Naive thymus-derived CD8-positive, alpha-beta T cell (primary cell): Measurements from ENCODE around the gene RNF217. TPM values are rescaled to one million over a fixed set of nuclear protein-coding genes. Genes with fewer than 3 reads are reported as not detected.
"Not testable (repeated sequence)": the region's sequence is repeated elsewhere in the genome, so short reads cannot be mapped to it uniquely, and the experiment has no call there.

Source experiments
- ATAC-seq, 2 donors: fragments of 150-1000 bp; cut with Tn5 transposase in 1 of 2; sonication (Bioruptor Pico), chemical (Tn5 transposase) in 1 of 2; 1 replicate in 1 of 2; 2 replicates in 1 of 2; pipeline ENCODE4 v1.10.0; 2021; ENCODE audit warnings: mild to moderate bottlenecking in 2 of 2, moderate library complexity in 2 of 2
- POLR2A ChIA-PET: fragments of 350-600 bp; sonication (Branson Sonifier 250); formaldehyde crosslinking; loops from one replicate; lab custom pipeline; 2021; ENCODE audit warnings: antibody characterized with exemption; lab: Charles Lee
- DNase-seq, 10 donors: peaks; one replicate each; pipeline versions ENCODE4 v3.0.0 to v3.0.0-alpha.2; 2020 to 2022
- H3K27ac Mint-ChIP-seq, 10 donors: one replicate each; pipeline ENCODE4 v1.8.0; 2020 to 2022; ENCODE audit warnings: mild to moderate bottlenecking in 10 of 10, mixed read lengths in 10 of 10, moderate library complexity in 4 of 10, inconsistent platforms in 1 of 10
- H3K27me3 Mint-ChIP-seq, 5 donors: one replicate each; pipeline ENCODE4 v1.8.0; 2021 to 2022; ENCODE audit warnings: mixed read lengths in 5 of 5
- H3K36me3 Mint-ChIP-seq, 3 donors: one replicate each; pipeline ENCODE4 v1.8.0; 2020 to 2022; ENCODE audit warnings: mixed read lengths in 3 of 3, mild to moderate bottlenecking in 2 of 3, inconsistent platforms in 1 of 3
- H3K4me1 Mint-ChIP-seq, 4 donors: one replicate each; pipeline ENCODE4 v1.8.0; 2021 to 2022; ENCODE audit warnings: mixed read lengths in 4 of 4
- H3K4me3 Mint-ChIP-seq, 10 donors: one replicate each; pipeline ENCODE4 v1.8.0; 2020 to 2022; ENCODE audit warnings: mild to moderate bottlenecking in 10 of 10, mixed read lengths in 10 of 10, moderate library complexity in 6 of 10, inconsistent platforms in 1 of 10
- H3K9me3 Mint-ChIP-seq, 9 donors: one replicate each; pipeline ENCODE4 v1.8.0; 2020 to 2022; ENCODE audit warnings: mixed read lengths in 9 of 9, mild to moderate bottlenecking in 3 of 9, inconsistent platforms in 1 of 9, moderate library complexity in 1 of 9
- polyA plus RNA-seq, 3 donors: library from polyadenylated mRNA; unstranded; fragments of 300-500 nt; fragmentation: Illumina TruSeq; gene quantifications; one replicate each; pipeline ENCODE4 v1.2.3, GENCODE V29; 2021
- total RNA-seq, 8 experiments: library from RNA in 2 of 8; stranded (reverse) in 2 of 8; gene quantifications; one replicate each; pipeline ENCODE4 v1.2.3 and lab custom pipeline; 2021 to 2026

The RNF217 gene
- total and polyA plus RNA-seq, 5 experiments from 2014 or later = 0.05 TPM; not detected in 4

DNA sequence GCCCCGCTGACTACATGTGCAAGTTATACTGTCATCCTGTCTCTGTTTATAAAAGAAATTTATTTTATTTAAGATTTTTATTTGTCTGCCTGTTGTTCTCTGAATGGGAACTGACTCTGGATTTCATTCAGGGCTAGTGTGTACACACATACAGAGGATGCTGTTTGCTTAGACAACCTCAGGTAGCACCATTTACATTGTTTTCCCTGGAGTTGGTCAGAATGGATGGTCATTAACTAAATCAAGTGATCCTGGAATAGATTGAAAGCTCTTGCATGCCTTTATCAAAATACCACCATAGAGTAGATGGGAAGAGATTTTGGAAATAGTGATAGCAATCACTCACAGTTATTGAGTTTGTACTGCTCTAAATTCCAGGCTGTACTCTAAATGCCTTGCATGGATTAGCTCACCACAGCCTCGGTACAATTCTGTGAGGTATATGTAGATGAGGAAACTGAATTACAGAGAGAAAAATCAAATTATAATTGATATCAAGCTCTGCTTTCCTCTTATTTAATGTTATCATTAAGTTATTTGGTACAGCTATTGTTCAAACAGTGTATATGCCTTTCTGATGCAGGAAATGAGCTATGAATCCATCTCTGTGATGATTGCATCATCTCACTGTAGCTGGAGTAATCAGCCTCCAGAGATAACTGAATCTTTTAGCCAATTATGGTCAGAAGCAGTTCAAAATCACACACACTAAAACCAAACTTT is 51.9 kb downstream of the RNF217 start:
- Mint-ChIP-seq H3K27me3 (peaks cover 0 to 11% (median 2%) of the 10 kb centered on the region in 5 donors), H3K4me3 (no peak overlapping the region), H3K9me3 (no peaks in the 10 kb centered on the region), H3K36me3 (no peaks in the 10 kb centered on the region), H3K27ac (no peak overlapping the region), H3K4me1 (no peaks in the 10 kb centered on the region)
- DNase-seq (no peak), ATAC-seq (no peak)
- POLR2A ChIA-PET = no interaction called here

- Mint-ChIP-seq H3K27ac (no peak overlapping the region), H3K4me3 (no peak overlapping the region), H3K4me1 (no peaks in the 10 kb centered on the region), H3K9me3 (no peaks in the 10 kb centered on the region), H3K36me3 (no peaks in the 10 kb centered on the region), H3K27me3 (peaks cover 0 to 8% (median 2%) of the 10 kb centered on the region in 5 donors)
- DNase-seq = no peak
- POLR2A ChIA-PET = no interaction called here
- ATAC-seq = no peak
Measured at GRCh38 chr6:125014661-125014957, 52.4 kb downstream of the RNF217 start.

DNA sequence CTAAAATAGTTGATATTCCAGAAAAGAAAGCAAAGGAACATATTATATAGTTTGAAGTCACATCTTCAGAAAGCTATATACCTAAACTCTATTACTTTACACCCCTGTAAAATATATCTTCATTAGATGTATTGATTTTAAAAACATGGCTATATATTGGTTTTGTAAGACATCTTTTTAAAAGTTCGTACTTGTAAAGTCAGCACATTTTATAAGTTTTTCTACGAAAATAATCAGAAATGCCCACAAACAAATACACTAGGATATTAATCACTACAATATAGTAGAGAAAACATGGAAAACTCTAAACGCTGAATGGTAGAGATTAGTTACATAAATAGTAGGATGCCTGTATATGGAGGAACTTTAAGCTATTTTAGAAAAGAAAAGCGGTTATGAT is 52.9 kb downstream of the RNF217 start:
- POLR2A ChIA-PET = no interaction called here
- H3K4me1 Mint-ChIP-seq = no peaks in the 10 kb centered on the region
- H3K36me3 Mint-ChIP-seq = no peaks in the 10 kb centered on the region
- H3K9me3 Mint-ChIP-seq = no peaks in the 10 kb centered on the region
- no peak overlapping the region for H3K27ac Mint-ChIP-seq
- no peak overlapping the region for H3K4me3 Mint-ChIP-seq
- no peak for DNase-seq
- peaks cover 0 to 4% (median 2%) of the 10 kb centered on the region in 5 donors for H3K27me3 Mint-ChIP-seq
- ATAC-seq = no peak

DNA sequence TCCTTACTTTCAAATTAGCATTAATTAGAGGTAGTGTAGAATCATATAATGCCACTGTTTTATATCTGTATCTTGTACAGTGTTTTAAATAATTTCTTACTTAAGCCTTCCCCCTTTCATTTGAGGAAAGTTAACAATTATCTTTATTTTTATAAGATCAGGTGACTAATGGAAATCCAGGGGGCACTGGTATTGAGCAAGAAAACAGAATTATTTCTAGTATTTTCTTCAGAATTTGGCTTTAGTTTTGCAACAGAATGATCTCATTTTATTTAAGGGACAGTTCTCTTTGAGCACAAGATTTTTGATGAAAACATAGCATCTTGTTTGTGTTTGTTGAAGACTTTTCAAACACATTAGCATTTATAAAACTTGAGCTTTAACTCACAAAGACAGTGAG is 55.9 kb downstream of the RNF217 start:
- POLR2A ChIA-PET = no interaction called here
- Mint-ChIP-seq H3K4me1 (no peaks in the 10 kb centered on the region), H3K27me3 (peaks cover 0 to 4% (median 2%) of the 10 kb centered on the region in 5 donors), H3K27ac (no peak overlapping the region), H3K4me3 (no peak overlapping the region), H3K36me3 (no peaks in the 10 kb centered on the region), H3K9me3 (no peaks in the 10 kb centered on the region)
- ATAC-seq (no peak), DNase-seq (no peak)

DNA sequence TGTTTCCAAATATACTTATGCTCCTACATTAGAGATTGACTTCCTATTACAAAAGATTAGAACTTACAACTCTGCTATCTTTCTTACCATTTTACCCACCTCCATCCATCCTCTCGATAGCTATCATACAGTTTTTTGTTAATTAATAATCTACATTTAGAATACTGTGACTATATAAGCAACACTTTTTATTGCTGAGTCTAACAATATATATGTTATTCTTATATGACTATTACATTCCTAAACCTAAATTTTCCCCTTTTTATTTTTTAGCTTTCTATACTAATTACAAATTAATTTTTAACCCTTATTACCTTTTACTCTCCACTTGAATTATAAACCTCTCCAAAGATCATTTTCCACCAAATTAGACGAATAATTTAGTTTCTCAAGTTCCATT is 57.0 kb downstream of the RNF217 start:
- H3K36me3 Mint-ChIP-seq = no peaks in the 10 kb centered on the region
- no peak for DNase-seq
- H3K27ac Mint-ChIP-seq = no peak overlapping the region
- H3K9me3 Mint-ChIP-seq = no peaks in the 10 kb centered on the region
- H3K27me3 Mint-ChIP-seq = peaks cover 0 to 4% (median 2%) of the 10 kb centered on the region in 5 donors
- no peaks in the 10 kb centered on the region for H3K4me1 Mint-ChIP-seq
- ATAC-seq = no peak
- POLR2A ChIA-PET = no interaction called here
- H3K4me3 Mint-ChIP-seq = no peak overlapping the region

DNA sequence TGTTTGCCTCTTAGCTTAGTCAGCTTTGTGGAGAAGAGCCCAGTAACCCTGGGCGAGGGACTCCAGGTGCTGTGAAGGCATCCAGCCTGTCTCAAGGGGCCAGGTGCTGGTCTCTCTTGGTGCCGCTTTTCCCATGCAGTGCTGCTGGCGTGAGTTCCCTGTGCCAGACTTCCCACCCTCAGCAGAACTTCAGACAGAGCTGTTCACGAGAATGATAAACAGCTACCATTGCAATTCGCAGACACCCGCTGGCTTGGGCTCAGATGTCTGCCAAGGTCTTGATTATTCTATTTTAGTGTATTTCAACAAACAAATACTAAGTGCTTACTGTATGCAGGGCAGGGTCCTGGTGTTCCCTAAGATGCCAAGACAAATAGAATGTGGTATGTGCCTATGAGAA is 57.7 kb downstream of the RNF217 start:
- POLR2A ChIA-PET = no interaction called here
- ATAC-seq = no peak
- Mint-ChIP-seq H3K4me1 (no peaks in the 10 kb centered on the region), H3K27me3 (peaks cover 0 to 4% (median 2%) of the 10 kb centered on the region in 5 donors), H3K36me3 (no peaks in the 10 kb centered on the region), H3K4me3 (no peak overlapping the region), H3K27ac (no peak overlapping the region), H3K9me3 (no peaks in the 10 kb centered on the region)
- no peak for DNase-seq

DNA sequence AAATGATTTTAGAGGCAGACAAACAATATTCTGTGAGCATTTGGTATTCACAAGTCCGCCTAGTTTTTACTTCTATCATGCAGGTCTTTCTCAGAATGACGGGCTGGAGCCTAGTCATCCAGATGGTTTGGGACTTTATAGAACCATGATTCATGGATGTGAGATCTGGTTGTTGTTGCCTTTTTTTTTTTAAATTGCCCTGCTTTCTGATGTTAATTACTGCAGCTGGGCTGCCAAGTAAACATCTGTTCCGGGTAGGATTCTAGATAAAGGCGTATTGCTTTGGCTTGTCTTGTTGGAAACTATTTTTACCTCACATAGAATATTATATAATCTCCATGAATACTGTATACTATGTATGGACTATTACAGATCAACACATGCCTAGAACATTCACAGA is 58.1 kb downstream of the RNF217 start:
- Mint-ChIP-seq H3K9me3 (no peaks in the 10 kb centered on the region), H3K36me3 (no peaks in the 10 kb centered on the region), H3K27ac (no peak overlapping the region), H3K4me3 (no peak overlapping the region), H3K27me3 (peaks cover 0 to 4% (median 2%) of the 10 kb centered on the region in 5 donors), H3K4me1 (no peaks in the 10 kb centered on the region)
- ATAC-seq = no peak
- DNase-seq = no peak
- POLR2A ChIA-PET = no interaction called here

DNA sequence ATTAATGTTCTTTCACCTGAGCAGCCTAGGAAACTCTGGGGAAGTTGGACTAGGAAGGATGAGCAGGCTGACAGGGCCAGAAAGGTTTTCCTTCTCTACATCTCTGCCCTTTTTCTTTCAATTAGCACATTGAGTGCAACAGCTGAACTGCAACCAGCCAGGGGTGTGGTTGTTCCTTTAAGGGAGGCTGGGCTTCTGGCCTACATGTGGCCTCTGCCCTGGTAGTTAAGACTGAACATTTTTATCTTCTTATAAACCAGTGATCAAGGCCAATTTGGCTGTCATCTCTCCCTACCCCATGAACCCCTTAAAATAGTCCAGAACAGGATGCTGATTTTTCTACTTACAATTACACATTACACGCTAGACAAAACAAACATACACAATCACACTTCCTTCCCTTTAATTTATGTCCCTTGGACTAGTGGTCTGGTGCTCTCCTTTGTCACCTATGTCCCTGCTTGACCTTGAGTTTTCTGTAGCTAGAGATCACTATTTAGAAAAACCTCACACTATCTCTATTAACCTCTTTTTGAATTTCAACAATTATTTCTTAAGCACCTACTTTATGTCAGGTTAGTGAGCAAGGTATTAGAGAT is 60.3 kb downstream of the RNF217 start:
- H3K27me3 Mint-ChIP-seq = peaks cover 0 to 4% (median 0%) of the 10 kb centered on the region in 5 donors
- no peak overlapping the region for H3K27ac Mint-ChIP-seq
- DNase-seq (no peak), ATAC-seq (no peak)
- H3K4me3 Mint-ChIP-seq = no peak overlapping the region
- POLR2A ChIA-PET = no interaction called here
- no peaks in the 10 kb centered on the region for H3K4me1 Mint-ChIP-seq
- H3K9me3 Mint-ChIP-seq = peaks cover 0 to 4% (median 0%) of the 10 kb centered on the region in 9 donors
- no peaks in the 10 kb centered on the region for H3K36me3 Mint-ChIP-seq

GRCh38 chr6:125025164-125025854 is 63.1 kb downstream of the RNF217 start:
- no peaks in the 10 kb centered on the region for H3K4me1 Mint-ChIP-seq
- no peaks in the 10 kb centered on the region for H3K36me3 Mint-ChIP-seq
- peaks cover 0 to 9% (median 2%) of the 10 kb centered on the region in 9 donors for H3K9me3 Mint-ChIP-seq
- no peak for ATAC-seq
- H3K4me3 Mint-ChIP-seq = no peak overlapping the region
- peaks cover 0 to 6% (median 0%) of the 10 kb centered on the region in 5 donors for H3K27me3 Mint-ChIP-seq
- no peak for DNase-seq
- POLR2A ChIA-PET = no interaction called here
- H3K27ac Mint-ChIP-seq = no peak overlapping the region

DNA sequence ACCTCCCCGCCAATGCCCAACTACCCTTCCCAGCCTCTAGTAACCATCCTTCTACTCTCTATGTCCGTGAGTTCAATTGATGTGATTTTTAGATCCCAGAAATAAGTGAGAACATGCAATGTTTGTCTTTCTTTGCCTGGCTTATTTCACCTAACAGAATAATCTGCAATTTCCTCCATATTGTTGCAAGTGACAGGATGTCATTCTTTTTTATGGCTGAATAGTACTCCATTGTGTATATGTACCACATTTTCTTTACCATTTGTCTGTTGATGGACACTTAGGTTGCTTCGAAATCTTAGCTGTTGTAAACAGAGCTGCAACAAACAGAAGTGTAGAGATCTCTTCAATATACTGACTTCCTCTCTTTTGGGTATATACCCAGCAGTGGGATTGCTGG is 65.0 kb downstream of the RNF217 start:
- peaks cover 0 to 2% (median 0%) of the 10 kb centered on the region in 3 donors for H3K36me3 Mint-ChIP-seq
- ATAC-seq = no peak
- no peaks in the 10 kb centered on the region for H3K4me1 Mint-ChIP-seq
- H3K27ac Mint-ChIP-seq = no peak overlapping the region
- peaks cover 0 to 6% (median 0%) of the 10 kb centered on the region in 5 donors for H3K27me3 Mint-ChIP-seq
- POLR2A ChIA-PET = no interaction called here
- DNase-seq = no peak
- H3K4me3 Mint-ChIP-seq = no peak overlapping the region
- peaks cover 0 to 9% (median 2%) of the 10 kb centered on the region in 9 donors for H3K9me3 Mint-ChIP-seq

- H3K36me3 Mint-ChIP-seq = peaks cover 0 to 2% (median 0%) of the 10 kb centered on the region in 3 donors
- peaks cover 0 to 9% (median 2%) of the 10 kb centered on the region in 9 donors for H3K9me3 Mint-ChIP-seq
- ATAC-seq = no peak
- H3K27ac Mint-ChIP-seq = no peak overlapping the region
- DNase-seq = no peak
- POLR2A ChIA-PET = no interaction called here
- H3K4me1 Mint-ChIP-seq = no peaks in the 10 kb centered on the region
- peaks cover 0 to 6% (median 0%) of the 10 kb centered on the region in 5 donors for H3K27me3 Mint-ChIP-seq
- no peak overlapping the region for H3K4me3 Mint-ChIP-seq
Measured at GRCh38 chr6:125030969-125031368, 68.7 kb downstream of the RNF217 start.

DNA sequence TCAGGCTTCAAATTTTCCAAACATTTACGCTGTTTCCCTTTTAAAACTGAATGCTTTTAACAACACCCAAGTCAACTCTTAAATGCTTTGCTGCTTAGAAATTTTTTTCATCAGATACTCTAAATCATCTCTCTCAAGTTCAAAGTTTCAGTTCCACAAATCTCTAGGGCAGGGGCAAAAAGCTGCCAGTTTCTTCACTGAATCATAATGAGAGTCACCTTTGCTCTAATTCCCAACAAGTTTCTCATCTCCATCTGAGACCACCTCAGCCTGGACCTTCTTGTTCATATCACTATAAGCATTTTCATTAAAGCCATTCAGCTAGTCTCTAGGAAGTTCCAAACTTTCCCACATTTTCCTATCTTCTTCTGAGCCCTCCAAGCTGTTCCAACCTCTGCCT is 69.1 kb downstream of the RNF217 start:
- H3K4me1 Mint-ChIP-seq = no peaks in the 10 kb centered on the region
- POLR2A ChIA-PET = no interaction called here
- DNase-seq (no peak), ATAC-seq (no peak)
- H3K4me3 Mint-ChIP-seq = no peak overlapping the region
- peaks cover 0 to 2% (median 0%) of the 10 kb centered on the region in 3 donors for H3K36me3 Mint-ChIP-seq
- peaks cover 0 to 6% (median 0%) of the 10 kb centered on the region in 5 donors for H3K27me3 Mint-ChIP-seq
- peaks cover 0 to 9% (median 2%) of the 10 kb centered on the region in 9 donors for H3K9me3 Mint-ChIP-seq
- H3K27ac Mint-ChIP-seq = no peak overlapping the region

- H3K36me3 Mint-ChIP-seq, H3K27ac Mint-ChIP-seq, H3K9me3 Mint-ChIP-seq, DNase-seq, ATAC-seq, H3K27me3 Mint-ChIP-seq, POLR2A ChIA-PET, H3K4me1 Mint-ChIP-seq, H3K4me3 Mint-ChIP-seq: not testable (repeated sequence)
Measured at GRCh38 chr6:125034929-125035328, 72.7 kb downstream of the RNF217 start.
